Tibial nerve (tissue), 4 donors: ENCODE results near the gene FAM13A. TPM values are rescaled to one million over a fixed set of nuclear protein-coding genes. Genes with fewer than 3 reads are reported as not detected.

Experiments
- DNase-seq, 2 donors: peaks; one replicate each; pipeline ENCODE4 v3.0.0-alpha.2; 2019; ENCODE audit warnings: low spot score in 2 of 2
- H3K27ac ChIP-seq, 4 donors: fragments of 200-600 bp; sonication (generic) in 3 of 4; one replicate each; pipeline ENCODE4 v1.5.1; 2017 to 2019; ENCODE audit warnings: mild to moderate bottlenecking in 1 of 4
- H3K27me3 ChIP-seq, 2 donors: fragments of 200-600 bp; sonication (generic) in 1 of 2; one replicate each; pipeline versions ENCODE4 v1.5.1 to v1.6.0; 2017 to 2019
- H3K36me3 ChIP-seq, 3 donors: fragments of 200-600 bp; sonication (generic); one replicate each; pipeline ENCODE4 v1.5.1; 2018 to 2019
- H3K4me1 ChIP-seq, 4 donors: fragments of 200-600 bp; sonication (generic) in 3 of 4; one replicate each; pipeline ENCODE4 v1.5.1; 2017 to 2019
- H3K4me3 ChIP-seq, 4 donors: fragments of 200-600 bp; sonication (generic) in 3 of 4; one replicate each; pipeline ENCODE4 v1.5.1; 2017 to 2019; ENCODE audit warnings: mild to moderate bottlenecking in 1 of 4, moderate library complexity in 1 of 4
- H3K9me3 ChIP-seq, 4 donors: fragments of 200-600 bp; sonication (generic) in 3 of 4; one replicate each; pipeline ENCODE4 v1.5.1; 2017 to 2019
- EP300 ChIP-seq, 2 donors: sonication (generic); formaldehyde crosslinking; IDR thresholded peaks; one replicate each; pipeline ENCODE4 v1.6.1; 2017; ENCODE audit warnings: antibody characterized with exemption in 2 of 2, mild to moderate bottlenecking in 1 of 2
- POLR2A ChIP-seq, 2 donors: fragments of 450-650 bp; IDR thresholded peaks; one replicate each; pipeline ENCODE4 v1.6.1; 2017; ENCODE audit warnings: antibody characterized with exemption in 2 of 2, mild to moderate bottlenecking in 2 of 2, moderate library complexity in 2 of 2
- WGBS, 2 donors: methylation state at CpG; one replicate each; pipeline ENCODE4 v1.1.5; 2018; 5-methylcytosine and 5-hydroxymethylcytosine counted together
- total RNA-seq, 4 donors: library from RNA; depleted of rRNA; stranded (reverse); fragments of >200 nt; gene quantifications; one replicate each; pipeline ENCODE4 v1.1.0, GENCODE V29; 2016
- TF ChIP-seq, protein P1 (sequence below), 5 experiments: fragments of 200-600 bp in 3 of 5; fragments of 450-650 bp in 2 of 5; sonication (generic) in 3 of 5; IDR thresholded peaks; one replicate each; pipeline ENCODE4 v1.5.1; 2016 to 2019; ENCODE audit warnings: antibody characterized with exemption in 5 of 5, mild to moderate bottlenecking in 3 of 5, moderate library complexity in 2 of 5

The FAM13A gene
- total RNA-seq, 4 donors from 2014 or later = 48.8 to 77.6 (median 58.8) TPM

DNA sequence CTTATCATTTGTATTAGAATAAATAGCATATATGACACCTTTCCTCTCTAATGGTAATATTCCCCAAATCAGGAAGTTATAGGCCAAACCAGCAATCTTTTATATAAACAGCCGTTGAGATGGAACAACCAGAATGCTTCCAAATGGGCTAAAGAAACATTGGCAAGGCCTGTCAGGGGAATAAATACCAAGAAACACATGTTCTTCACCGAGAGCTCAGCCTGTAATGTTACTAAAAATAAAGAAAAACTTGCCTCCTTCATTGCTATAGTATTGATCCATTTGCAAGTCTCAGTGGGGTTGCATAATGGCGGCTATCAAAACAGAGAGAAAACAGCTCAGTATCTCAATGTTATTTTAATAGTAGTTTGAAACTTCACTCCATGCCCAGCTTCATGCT is 104.9 kb downstream of the FAM13A start:
- Histone ChIP-seq H3K9me3 (peaks cover 0 to 4% (median 0%) of the 10 kb centered on the region in 4 donors), H3K27ac (peak overlapping the region in 3 of 4 donors; percentile 2 to 32 (median 18)), H3K4me3 (no peak overlapping the region), H3K36me3 (no peaks in the 10 kb centered on the region), H3K27me3 (no peaks in the 10 kb centered on the region), H3K4me1 (peaks cover 0 to 13% (median 0%) of the 10 kb centered on the region in 4 donors)
- TF ChIP-seq EP300 (IDR thresholded peaks at IDR 0.05) = peak in 1 of 2 donors; percentile 26
- TF ChIP-seq POLR2A (IDR thresholded peaks at IDR 0.05) = no peak
- TF ChIP-seq, protein P1, sequence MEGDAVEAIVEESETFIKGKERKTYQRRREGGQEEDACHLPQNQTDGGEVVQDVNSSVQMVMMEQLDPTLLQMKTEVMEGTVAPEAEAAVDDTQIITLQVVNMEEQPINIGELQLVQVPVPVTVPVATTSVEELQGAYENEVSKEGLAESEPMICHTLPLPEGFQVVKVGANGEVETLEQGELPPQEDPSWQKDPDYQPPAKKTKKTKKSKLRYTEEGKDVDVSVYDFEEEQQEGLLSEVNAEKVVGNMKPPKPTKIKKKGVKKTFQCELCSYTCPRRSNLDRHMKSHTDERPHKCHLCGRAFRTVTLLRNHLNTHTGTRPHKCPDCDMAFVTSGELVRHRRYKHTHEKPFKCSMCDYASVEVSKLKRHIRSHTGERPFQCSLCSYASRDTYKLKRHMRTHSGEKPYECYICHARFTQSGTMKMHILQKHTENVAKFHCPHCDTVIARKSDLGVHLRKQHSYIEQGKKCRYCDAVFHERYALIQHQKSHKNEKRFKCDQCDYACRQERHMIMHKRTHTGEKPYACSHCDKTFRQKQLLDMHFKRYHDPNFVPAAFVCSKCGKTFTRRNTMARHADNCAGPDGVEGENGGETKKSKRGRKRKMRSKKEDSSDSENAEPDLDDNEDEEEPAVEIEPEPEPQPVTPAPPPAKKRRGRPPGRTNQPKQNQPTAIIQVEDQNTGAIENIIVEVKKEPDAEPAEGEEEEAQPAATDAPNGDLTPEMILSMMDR (IDR thresholded peaks at IDR 0.05) = no peak
- DNase-seq = no peak
- 49 to 53% methylated on average over 3 of the region's 3 CpGs for WGBS, 2 donors

- Histone ChIP-seq H3K9me3 (no peaks in the 10 kb centered on the region), H3K27me3 (no peaks in the 10 kb centered on the region), H3K4me1 (peaks cover 0 to 13% (median 0%) of the 10 kb centered on the region in 4 donors), H3K27ac (no peak overlapping the region), H3K36me3 (no peaks in the 10 kb centered on the region), H3K4me3 (no peak overlapping the region)
- DNase-seq = no peak
- 83 to 84% methylated on average over 2 of the region's 2 CpGs for WGBS, 2 donors
- TF ChIP-seq, protein P1 (IDR thresholded peaks at IDR 0.05) = no peak
- TF ChIP-seq EP300 (IDR thresholded peaks at IDR 0.05) (no peak), POLR2A (IDR thresholded peaks at IDR 0.05) (no peak)
Measured at GRCh38 chr4:88949605-88950004, 107.4 kb downstream of the FAM13A start.

- Histone ChIP-seq H3K27ac (no peak overlapping the region), H3K36me3 (no peaks in the 10 kb centered on the region), H3K4me1 (no peaks in the 10 kb centered on the region), H3K27me3 (no peaks in the 10 kb centered on the region), H3K9me3 (no peaks in the 10 kb centered on the region), H3K4me3 (no peak overlapping the region)
- no peak for DNase-seq
- TF ChIP-seq POLR2A (IDR thresholded peaks at IDR 0.05) (no peak), EP300 (IDR thresholded peaks at IDR 0.05) (no peak)
- TF ChIP-seq, protein P1 (IDR thresholded peaks at IDR 0.05) = no peak
- 90 to 95% methylated on average over 2 of the region's 2 CpGs for WGBS, 2 donors
Measured at GRCh38 chr4:88940506-88940905, 116.5 kb downstream of the FAM13A start.

DNA sequence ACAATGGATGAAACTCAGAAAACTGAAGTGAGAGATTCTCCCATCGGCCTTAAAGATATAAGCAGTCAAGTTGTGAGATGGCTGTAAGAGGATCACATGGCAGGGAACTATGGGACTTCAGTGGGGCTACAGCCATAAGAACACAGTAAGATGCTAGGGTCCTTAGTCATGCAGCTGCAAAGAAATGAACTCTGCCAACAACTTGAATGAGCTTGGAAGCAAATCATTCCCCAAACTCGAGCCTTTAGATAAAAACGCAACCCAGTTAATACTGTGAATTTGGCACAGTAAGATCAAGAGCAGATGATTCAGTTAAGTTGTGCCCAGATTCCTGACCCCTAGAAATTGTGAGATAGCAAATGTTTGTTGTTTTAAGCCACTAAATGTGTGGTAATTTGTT is 117.3 kb downstream of the FAM13A start:
- TF ChIP-seq EP300 (IDR thresholded peaks at IDR 0.05) (no peak), POLR2A (IDR thresholded peaks at IDR 0.05) (no peak)
- TF ChIP-seq, protein P1 (IDR thresholded peaks at IDR 0.05) = no peak
- Histone ChIP-seq H3K27me3 (no peaks in the 10 kb centered on the region), H3K4me1 (no peaks in the 10 kb centered on the region), H3K9me3 (no peaks in the 10 kb centered on the region), H3K36me3 (no peaks in the 10 kb centered on the region), H3K27ac (no peak overlapping the region), H3K4me3 (no peak overlapping the region)
- WGBS, 2 donors = 79 to 84% methylated on average over 3 of the region's 3 CpGs
- no peak for DNase-seq

DNA sequence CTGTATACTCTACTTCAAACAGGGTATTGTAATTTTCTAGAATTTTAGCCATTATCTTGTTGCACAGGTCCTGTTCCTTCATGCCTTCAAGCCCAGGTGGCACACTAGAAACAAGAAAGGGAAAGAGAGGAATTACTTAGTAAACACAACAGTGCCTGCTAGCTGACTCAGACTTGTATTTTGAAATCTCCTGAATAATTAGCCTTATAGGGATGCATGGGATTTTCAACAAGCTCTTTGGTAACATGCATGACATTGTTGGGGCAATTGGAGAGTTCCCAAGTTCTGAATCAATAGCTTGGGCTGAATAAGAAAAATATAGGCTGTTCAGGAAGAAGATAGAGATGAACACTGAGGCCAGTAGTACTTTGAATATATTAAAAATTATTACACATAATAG is 118.8 kb downstream of the FAM13A start:
- no peaks in the 10 kb centered on the region for H3K36me3 ChIP-seq
- no peak overlapping the region for H3K27ac ChIP-seq
- DNase-seq = no peak
- no peaks in the 10 kb centered on the region for H3K4me1 ChIP-seq
- H3K9me3 ChIP-seq = no peaks in the 10 kb centered on the region
- no peak overlapping the region for H3K4me3 ChIP-seq
- TF ChIP-seq, protein P1 (IDR thresholded peaks at IDR 0.05) = no peak
- no peak for TF ChIP-seq EP300 (IDR thresholded peaks at IDR 0.05)
- TF ChIP-seq POLR2A (IDR thresholded peaks at IDR 0.05) = no peak
- no peaks in the 10 kb centered on the region for H3K27me3 ChIP-seq
